Muscle of back (tissue), 11 donors: Measurements from ENCODE around the gene CDK2AP2. TPM values are rescaled to one million over a fixed set of nuclear protein-coding genes. Genes with fewer than 3 reads are reported as not detected.
"Not testable (repeated sequence)": the region's sequence is repeated elsewhere in the genome, so short reads cannot be mapped to it uniquely, and the experiment has no call there.

Source experiments
- DNase-seq, 3 donors: peaks; one replicate each; pipeline versions ENCODE4 v3.0.0 to v3.0.0-alpha.2; 2013
- polyA plus RNA-seq, 10 donors: library from polyadenylated mRNA; unstranded; fragments of 120-200 nt; gene quantifications; one replicate each; pipeline ENCODE4 v1.2.1, GENCODE V29; 2013; ENCODE audit not compliant: insufficient read length in 10 of 10

CDK2AP2 gene
- polyA plus RNA-seq, 10 donors = 14.2 to 21.3 (median 17.1) TPM

DNA sequence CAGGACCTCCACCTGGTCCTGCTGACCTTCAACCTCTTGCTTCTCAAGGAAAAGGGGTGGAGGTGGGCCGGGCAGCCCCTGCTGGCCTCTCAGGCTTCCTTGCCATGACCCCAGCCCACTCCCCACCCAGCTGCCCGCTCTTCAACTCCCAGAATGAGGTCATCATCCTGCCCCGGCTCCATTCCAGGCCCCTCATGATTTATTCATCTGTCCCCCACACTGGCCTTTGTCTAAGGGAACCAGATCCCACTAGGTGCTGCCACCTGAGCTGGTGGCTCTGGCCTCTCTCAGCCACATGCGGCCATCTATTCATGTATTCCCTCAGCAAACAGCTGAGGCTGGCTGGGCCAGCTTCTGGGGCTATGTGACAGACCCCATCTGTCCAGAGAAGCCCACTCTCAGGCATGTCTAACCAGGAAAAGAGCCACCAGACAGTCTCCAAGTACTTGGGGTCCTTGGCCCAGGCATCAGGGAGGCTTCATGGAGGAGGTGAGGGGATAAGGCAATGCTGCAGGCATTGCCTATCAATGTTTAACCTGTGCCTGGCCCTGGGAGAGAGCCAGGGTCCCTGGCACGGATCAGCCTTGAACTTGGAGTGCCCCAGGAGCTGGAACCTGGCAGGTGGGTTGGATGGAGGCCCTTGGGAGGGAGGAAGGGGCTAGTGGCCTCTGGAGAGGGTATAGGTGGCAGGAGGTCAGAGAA lies 17.5 kb upstream of the CDK2AP2 start:
- no peak for DNase-seq

DNA sequence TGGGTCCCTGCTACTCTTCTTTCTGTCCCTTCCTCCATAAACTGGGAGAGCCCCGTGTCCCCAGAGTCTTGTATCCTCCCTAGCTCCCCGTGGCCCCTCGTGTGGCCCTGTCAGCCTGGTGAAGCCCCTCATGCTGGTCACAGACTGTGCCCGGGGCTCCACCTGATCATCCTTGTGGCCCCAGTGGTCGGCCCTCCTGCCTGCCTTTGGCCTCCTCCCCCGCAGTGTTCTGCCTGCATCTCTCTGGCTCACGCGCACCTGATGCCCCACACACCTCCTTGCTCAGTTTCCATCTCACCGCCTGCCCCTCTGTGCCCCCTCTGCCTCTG lies 16.5 kb upstream of the CDK2AP2 start:
- no peak for DNase-seq

DNA sequence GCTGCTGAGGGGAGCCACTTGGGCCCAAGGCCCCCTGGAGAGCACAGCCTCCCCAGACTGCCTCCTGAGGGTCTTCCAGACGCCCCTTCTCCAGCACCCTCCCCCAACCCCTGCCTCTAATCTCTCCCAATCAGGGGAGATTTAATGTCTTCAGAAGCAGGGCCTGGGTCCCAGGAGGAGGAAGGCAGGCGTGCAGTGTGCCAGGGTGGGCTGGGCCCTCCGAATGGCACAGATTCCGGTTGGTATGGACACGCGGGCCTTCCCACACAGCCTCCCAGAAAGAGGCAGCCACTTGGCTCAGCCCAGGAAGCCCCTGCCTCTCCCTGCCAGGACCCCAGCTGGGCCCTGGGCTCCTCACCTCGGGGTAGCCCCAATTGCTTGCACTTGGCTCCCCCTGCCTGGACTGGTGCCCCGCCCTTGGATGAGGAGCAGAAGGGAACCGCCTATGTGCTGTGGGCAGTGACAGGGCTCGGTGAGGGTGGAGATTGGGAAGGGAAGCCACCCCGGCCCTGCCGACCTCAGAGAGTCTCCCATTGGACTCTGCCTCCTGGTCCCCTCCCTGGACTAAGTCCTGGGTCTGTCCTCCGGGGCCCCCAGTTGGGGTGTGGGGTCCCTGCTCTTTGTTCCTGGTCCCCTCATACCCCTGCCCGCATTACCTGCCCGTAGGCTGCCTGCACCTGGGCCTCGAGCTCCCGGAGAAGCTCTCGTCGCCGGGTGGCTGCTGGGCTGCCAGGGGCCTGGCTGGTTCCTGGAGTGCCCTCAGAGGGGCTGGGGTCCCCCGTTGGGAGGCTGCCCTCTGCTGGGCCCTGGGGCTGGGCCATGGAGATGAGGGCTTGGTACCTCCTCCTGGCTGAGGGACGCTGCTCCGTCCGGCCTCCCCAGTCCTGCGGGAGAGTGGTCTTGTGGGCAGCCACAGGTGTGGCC lies 15.9 kb upstream of the CDK2AP2 start:
- no peak for DNase-seq

DNA sequence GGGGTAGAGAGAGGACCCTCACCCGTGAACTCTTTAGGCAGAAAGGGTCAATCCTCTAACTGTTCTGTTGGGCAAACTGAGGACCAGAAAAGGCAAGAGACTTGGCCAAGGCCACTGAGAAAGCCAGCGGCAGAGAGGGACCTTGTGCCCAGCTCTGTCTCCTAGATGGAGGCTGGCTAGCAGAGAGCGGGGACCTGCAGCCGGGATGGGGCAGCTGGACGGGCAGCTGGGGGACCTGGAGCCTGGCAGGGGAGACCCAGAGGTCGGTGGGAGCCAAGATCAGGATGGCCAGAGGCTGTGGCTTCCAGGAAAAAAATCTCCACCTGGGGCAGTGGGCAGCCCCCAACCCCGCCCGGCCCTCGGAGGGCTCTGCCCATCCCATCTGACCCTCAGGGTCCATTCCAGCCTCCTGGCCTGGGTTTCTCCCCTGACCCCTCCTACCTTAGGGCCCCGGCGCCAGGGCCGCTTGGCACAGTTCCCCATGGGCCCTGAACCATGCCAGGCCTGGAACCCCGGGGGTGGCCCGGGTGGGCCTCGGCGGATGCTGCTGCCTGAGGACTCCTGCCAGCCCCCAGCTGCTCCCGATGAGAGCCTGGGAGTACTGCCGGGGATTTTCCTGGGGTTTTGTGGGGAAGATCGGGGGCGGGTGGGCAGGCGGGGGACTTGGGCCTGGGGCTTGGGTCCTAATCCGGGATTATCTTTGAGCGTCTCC lies 15.0 kb upstream of the CDK2AP2 start, which contains the start of gene CABP2:
Gene CABP2, minus strand, starts transcription at position 603 of the 712 bp plus-strand sequence. Its CDS starts 120 bp downstream, at position 483.
- DNase-seq = no peak

DNA sequence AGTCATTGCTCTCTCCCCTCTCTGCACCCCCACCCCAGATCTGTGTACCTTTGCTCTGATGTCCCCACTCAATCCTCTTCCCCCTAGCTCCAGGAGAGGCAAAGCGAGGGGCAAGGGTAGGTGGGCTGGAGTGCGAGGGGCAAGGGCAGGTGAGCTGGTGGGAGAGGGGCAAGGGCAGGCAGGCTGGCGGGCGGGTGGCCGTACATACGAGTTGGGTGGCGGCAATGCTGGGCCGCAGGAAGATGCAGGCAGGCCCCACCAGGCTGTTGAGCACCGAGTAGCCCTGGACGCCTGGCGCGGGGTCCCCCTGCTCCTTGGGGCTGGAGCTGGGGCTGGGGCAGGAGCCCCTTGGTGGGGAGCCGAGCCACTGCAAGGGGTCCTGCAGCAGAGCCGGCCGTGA lies 14.4 kb upstream of the CDK2AP2 start:
- no peak for DNase-seq

DNA sequence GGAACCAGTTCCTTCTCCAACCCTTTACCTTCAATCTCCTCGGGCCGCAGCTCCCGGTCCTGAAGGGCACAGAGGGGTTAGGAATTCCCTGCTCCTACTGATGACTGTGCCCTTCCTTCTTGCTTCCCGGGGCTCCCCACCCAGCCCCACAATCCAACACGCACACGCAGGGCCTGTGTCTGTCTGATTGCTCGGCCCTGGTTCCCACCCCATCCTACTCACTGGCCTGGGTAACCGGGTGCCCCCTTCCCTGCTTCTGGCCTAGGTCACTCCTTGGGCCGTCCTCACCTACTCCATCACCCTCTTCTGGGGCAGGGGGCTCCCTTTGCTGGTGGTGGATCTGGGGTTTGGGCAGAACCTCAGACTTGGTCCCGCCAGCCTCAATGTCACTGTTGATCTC lies 14.0 kb upstream of the CDK2AP2 start:
- DNase-seq = no peak

DNA sequence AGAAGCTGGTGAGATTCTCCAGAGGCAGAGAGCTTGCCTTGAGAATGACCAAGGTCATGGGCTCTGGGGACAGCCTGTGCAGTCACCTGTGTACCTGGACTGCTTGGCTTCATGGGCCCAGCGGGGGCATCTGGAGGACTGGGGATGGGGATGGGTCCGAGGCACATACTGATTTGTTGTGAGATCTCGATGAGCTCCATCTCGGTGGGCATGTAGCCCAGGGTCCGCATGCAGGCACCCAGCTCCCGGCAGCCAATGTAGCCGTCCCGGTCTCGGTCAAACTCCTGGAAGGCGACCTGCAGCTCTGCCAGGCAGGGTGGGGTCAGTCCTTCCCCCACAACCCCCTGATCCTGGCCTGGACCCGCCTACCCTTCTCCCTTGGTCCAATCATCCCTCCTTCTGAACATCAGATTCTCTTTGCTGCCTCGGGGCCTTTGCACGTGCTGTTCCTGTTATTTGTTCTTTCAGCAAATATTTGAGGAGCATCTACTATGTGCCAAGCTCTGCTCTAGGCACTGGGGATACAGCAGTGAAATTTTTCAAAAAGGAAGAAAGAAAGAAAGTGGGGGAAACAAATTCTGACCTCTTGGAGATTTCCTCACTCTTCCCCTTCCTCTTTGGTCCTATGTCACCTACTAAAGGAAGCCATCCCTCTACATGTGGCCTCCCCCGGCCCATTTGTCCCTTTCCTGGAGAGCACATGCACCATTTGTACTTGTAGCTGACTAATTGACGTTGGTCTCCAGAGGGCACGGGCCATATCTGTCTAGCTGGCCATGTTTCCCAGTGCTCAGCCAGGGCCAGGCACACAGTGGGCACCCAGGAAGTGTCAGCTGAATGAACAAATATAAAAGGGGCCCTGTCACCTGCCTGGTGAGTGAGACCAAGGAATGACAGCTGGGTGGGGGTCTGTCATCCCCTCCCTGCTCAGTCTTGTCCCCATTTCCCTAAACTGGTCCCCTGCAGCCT lies 13.2 kb upstream of the CDK2AP2 start:
- DNase-seq = no peak

DNA sequence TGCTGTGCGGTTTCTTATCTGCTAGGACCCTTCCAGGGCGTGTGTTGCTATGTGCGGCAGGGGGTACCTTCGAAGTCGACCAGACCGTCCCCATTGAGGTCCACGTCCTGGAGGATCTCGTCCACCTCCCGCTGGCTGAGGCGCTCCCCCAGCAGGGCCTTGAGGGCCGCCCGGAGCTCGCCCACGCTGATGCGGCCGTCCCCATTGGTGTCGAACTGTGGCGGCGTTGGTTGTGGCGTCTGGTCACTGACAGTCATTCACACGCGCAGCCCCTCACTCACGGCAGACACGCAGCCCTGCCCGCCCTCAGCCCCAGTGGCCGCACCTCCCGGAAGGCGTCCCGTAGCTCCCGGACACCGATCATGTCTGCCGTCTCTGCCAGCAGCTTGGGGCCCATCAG lies 11.8 kb upstream of the CDK2AP2 start:
- DNase-seq = no peak

DNA sequence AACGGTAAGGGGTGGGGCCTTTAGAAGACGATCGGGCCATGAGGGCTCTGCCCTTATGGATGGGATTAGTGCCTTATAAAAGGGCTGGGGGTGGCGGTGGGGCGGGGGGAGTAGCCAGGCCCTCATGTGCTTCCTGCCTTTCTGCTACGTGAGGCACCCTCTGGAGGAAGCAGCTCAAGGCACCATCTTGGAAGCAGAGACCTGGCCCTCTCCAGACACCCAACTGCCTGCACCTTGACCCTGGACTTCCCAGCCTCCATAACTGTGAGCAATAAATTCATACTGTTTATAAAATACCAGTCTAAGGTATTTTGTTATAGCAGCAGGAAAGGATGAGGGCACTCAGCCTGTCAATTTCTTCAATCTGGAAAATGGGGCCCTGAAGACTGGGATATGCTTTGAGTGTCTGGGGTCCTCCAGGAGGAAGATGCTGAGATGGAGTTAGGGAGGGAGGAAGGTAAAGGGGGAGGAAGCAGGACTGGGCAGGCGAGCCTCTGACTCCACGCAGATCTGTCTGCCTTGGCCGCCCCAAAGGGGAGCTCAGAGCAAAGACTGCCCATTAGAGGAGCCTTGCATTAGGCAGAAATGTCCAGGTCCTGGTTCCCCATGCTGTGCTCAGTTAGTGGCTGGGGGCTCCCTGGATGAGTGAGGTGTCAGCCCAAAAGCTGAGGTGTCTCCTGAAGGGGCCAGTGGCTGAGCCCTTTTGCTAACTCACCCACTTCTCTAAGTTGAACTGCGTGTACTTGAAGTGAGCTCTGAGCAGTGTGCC lies 10.0 kb upstream of the CDK2AP2 start:
- no peak for DNase-seq

DNA sequence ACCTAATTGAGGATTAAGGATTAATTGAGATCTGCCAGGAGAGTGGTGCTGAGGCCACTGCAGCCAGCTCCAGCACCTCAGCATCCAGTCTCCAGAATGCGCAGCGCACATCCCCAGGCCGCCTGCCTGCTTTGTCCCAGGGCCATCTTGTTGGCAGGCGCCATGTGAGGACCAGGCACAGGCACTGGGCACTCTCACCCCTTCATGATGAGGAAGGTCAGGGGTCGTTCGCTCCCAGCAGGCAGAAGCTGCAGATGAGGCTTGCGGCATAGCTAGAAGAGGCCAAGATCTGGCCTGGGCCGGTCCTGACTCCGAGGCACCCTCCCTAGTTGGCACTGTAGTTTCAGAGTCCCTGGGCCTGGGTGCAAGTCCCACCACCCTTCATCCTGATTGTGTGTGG lies 8.8 kb upstream of the CDK2AP2 start:
- no peak for DNase-seq

DNA sequence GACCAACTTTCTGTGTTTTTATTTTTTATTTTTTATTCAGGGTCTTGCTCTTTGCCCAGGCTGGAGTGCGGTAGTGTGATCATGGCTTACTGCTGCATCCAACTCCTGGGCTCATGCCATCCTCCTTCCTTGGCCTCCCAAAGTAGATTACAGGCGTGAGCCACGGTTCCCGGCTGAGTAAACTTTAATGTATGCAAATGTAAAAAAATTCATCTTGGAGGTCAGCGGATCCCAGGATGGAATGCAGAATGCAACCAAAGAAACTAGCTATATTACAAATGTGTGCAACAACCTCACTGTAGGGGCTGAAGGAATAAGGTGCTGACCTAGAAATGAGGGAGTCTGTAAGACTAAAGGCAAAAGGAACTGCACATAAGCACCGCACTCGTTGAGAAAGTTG lies 6.2 kb upstream of the CDK2AP2 start:
- DNase-seq = no peak

DNA sequence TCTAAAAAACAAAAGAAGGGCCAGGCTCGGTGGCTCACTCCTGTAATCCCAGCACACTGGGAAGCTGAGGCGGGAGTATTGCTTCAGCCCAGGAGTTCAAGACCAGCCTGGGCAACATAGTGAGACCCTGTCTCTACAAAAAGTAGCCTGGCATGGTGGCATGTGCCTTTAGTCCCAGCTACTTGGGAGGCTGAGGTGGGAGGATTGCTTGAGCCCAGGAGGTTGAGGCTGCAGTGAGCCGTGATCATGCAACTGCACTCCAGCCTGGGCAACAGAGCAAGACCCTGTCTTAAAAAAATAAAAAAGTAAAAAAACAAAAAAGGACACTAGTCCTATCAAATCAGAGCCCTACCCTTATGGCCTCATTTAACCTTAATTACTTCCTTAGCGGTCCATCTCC lies 3.6 kb upstream of the CDK2AP2 start:
- not testable (repeated sequence) for DNase-seq

DNA sequence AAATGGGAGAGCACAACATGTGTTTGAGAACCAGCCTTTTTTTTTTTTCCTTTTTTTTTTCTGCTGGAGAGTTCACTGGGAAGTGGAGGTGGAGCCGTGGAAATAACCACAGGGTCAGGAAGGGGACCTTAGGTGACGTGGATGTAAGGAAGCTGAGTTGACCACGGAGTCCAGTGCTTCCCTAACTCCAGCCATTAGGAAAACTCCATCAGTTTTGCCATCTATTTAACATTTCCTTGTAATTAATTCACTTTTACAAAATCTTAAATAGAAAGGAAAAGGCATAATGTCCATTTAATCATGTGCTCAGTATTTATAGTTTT lies 2.0 kb upstream of the CDK2AP2 start:
- no peak for DNase-seq

DNA sequence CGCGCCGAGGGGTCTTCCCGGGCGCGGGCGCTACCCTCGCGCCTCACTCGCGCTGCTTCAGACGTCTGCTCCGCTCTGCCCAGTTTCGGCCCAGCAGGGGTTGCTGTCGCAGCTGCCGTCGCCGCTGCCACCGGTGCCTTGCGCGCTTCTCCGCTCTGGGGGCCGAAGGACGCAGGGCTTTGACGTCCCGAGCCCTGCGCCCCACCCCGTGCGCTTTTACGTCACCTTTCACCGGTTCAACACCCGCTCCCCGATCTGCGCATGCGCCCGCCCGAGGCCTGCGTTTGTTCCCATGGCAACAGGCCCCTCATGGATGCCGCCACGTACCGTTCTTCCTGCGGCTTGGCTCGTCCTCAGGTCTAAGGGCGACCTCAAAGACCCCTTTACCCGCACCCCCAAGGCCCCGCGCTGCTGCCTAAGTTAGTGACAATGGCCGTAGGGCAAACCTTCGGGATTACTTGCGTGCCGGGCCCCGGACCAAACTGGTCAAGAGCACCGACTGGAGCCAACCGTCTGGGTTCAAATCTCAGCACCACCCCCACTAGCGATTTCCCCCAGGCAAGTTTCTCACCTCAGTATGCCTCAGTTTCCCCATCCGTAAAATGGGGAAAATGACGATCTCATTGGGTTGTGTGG lies 642 bp upstream of the CDK2AP2 start:
- DNase-seq = peak; percentile 94 to 98 (median 96)

DNA sequence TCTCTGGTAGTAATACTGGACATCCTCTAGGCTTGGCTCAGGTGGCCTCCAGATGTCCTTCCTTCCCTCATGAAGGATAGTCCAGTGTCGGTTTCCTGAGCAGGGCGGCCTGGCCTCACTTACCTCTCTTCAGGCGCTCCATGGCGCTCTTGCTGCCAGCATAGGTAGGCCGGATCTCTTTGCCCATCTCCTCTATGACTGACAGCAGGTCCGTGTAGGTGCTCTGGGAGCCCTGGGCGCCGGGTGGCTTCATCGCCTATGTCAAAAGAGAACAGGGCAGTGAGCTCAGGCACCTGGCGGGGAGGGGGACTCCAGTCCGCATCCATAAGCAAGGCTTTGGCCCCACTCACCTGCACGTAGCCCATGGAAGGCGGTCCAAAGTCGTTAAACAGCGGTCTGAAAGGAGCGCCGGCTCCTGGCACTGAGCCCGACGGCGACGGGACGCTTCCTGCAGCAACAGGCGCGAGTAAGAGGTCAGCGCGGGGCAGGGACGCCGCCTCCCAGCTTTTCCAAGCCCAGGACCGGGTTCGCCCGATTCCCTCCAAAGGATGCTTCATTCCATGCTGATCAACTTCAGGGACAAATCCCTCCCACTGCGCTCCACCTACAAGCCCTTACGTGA lies 609 bp downstream of the CDK2AP2 start:
- peak in 2 of 3 donors; percentile 24 to 33 for DNase-seq

DNA sequence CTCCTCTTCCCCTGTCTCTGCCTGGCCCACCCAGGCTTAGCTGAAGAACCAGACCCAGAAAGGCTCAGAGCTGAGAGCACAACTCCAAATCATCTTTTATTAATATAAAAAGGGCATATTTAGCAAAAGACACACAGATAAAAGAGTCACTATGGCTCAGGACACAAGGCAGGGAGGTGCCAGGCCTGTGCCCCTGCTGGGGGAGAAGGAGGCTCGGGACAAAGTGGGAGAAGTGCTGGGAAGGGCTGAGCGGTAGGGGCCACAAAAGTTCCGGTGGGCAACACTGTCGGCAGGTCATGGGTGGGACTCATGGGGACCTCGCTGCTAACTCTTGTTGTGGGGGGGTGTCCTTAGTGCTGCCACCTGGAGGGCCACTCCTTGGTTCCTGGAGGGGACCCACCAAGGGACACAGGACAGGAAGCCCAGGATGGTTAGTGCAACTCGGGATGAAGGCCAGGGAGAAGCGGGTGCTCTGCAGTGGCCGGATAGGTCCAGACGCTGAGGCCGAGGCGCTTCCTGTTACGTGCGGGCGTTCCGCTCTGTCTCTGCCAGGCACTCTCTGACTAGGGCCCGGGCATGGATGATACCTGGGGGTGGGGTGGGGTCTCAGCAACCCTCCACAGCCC lies 1.4 kb downstream of the CDK2AP2 start:
- no peak for DNase-seq

DNA sequence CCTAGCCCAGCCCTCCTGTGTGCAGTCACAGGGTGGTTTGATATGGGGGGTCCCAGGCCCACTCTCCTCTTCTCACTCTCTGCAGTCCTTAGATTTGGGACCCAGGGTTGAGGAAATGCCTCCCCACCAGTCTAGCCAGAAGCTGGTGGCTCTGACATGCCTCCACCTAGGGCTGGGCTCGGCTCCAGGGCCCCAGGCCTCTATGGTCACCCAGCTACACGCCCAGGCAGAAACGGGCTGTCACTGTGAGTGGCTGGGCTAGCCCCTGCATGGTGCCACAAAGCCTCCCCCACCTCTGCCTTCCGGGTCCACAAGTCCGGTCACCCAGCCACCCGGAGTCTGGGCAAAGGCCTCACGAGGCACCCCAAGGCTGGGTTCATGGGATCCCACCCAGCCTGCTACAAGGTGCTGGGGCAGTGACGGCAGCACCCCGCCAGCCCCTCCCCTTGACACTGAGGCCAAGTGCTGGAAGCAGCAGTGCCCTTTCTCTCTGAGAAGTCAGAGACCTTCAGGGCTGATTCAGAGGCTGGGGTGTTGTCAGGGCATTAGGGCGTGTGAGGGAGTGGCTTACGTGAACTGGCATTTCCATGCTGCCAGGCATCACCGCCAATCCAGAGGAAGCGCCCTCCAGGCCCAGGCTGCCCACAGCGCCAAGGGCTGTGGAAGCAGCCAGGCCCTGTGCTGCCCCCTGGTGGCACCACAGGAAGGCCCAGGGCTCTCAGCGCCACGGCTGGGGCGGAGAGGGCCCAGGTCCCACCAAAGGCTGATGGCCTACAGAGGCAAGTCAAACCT lies 2.2 kb downstream of the CDK2AP2 start:
- DNase-seq = peak; percentile 72 to 92 (median 88)

DNA sequence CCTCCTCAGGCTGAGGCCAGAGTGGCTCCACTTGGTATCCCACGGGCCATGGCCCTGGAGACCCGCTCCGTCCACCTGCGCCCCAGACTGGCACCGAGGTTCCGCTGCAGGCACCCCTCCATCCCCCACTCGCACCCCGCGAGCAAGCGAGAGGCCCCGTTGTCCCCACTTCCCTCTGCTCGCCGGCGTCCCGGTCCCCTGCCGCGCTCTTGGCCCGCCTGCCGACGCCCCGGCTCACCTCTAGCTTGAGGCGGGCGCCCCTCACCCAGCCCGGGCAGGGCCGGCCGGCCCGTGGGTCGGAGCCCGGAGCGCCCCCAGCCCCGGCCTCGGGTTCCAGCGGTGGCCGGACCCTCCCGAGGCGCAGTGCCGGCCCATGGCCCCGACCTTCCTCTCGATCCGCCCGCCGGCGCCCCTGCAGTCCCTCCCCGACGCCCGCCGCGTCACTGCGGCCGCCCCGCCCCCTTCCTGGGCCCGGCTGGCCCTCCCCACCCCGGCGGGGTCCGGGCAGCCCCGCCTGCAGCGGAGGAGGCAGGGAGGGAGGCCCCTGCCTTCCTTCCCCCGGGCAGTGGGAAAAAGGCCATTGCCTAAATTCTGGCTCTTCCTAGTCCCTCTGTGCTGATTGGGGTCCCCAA lies 2.9 kb downstream of the CDK2AP2 start, which contains the start of gene PITPNM1:
Gene PITPNM1, minus strand, starts transcription at position 414 of the 632 bp plus-strand sequence. CDS start 1,183 bp downstream, outside the sequence.
- peak; percentile 42 to 84 (median 75) for DNase-seq
